IMR-90 (cell line): ENCODE results near the gene SH3RF1.

Source experiments
- NFE2L2 ChIP-seq: fragments of 150-350 bp; IDR thresholded peaks from 2 replicates; pipeline ENCODE4 v1.6.1; 2016; ENCODE audit warnings: low read depth, mild to moderate bottlenecking, low read length
- POLR2A ChIP-seq: IDR thresholded peaks from 2 replicates; pipeline ENCODE4 v1.6.1; 2012; ENCODE audit warnings: mild to moderate bottlenecking, low read depth, low read length
- RCOR1 ChIP-seq: IDR thresholded peaks from 2 replicates; pipeline ENCODE4 v1.6.1; 2012; ENCODE audit warnings: mild to moderate bottlenecking, low read length, improper control_type of control experiment; ENCODE audit not compliant: insufficient replicate concordance
- SMC3 ChIP-seq: fragments of 150-350 bp; IDR thresholded peaks from 2 replicates; pipeline ENCODE4 v1.6.1; 2016; ENCODE audit warnings: low read depth, mild to moderate bottlenecking, antibody characterized with exemption, low read length, moderate library complexity
- TF ChIP-seq, protein P1 (sequence below): conservative IDR thresholded peaks from 2 replicates; pipeline ENCODE4 v1.5.1; 2012; ENCODE audit warnings: mild to moderate bottlenecking, low read depth, low read length, improper control_type of control experiment
- TF ChIP-seq, protein P2 (sequence below): fragments of 150-350 bp; IDR thresholded peaks from 2 replicates; pipeline ENCODE4 v1.6.1; 2017; ENCODE audit warnings: mild to moderate bottlenecking, antibody characterized with exemption, low read length, low read depth

DNA sequence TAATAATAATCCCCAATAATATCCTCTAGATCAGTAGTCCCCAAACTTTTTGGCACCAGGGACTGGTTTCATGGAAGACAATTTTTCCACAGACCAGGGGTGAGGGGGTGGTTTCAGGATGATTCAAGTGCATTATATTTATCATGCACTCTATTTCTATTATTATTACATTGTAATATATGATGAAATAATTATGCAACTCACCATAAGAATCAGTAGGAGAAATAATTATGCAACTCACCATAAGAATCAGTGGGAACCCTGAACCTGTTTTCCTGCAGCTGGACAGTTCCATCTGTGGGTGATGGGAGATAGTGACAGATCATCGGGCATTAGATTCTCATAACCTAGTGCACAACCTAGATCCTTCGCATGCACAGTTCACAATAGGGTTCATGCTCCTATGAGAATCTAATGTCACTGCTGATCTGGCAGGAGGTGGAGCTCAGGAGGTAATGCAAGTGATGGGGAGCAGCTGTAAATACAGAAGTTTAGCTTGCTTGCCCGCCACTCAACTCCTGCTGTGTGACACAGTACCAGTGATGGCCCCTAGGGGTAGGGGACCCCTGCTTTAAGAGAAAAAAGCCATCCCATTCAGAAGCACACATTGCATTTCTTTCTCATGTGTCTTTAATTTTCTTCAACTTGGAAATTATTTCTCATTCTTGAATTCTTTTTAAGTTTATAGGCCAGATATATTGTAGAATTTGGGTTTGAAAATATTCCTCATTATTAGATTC is 16.0 kb upstream of the SH3RF1 start:
- TF ChIP-seq RCOR1 (no peak), NFE2L2 (no peak), POLR2A (no peak), SMC3 (no peak)
- TF ChIP-seq, protein P1, sequence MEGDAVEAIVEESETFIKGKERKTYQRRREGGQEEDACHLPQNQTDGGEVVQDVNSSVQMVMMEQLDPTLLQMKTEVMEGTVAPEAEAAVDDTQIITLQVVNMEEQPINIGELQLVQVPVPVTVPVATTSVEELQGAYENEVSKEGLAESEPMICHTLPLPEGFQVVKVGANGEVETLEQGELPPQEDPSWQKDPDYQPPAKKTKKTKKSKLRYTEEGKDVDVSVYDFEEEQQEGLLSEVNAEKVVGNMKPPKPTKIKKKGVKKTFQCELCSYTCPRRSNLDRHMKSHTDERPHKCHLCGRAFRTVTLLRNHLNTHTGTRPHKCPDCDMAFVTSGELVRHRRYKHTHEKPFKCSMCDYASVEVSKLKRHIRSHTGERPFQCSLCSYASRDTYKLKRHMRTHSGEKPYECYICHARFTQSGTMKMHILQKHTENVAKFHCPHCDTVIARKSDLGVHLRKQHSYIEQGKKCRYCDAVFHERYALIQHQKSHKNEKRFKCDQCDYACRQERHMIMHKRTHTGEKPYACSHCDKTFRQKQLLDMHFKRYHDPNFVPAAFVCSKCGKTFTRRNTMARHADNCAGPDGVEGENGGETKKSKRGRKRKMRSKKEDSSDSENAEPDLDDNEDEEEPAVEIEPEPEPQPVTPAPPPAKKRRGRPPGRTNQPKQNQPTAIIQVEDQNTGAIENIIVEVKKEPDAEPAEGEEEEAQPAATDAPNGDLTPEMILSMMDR, result no peak
- TF ChIP-seq, protein P2, sequence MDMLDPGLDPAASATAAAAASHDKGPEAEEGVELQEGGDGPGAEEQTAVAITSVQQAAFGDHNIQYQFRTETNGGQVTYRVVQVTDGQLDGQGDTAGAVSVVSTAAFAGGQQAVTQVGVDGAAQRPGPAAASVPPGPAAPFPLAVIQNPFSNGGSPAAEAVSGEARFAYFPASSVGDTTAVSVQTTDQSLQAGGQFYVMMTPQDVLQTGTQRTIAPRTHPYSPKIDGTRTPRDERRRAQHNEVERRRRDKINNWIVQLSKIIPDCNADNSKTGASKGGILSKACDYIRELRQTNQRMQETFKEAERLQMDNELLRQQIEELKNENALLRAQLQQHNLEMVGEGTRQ, result no peak
